Prostate gland (tissue), 2 donors: Measurements from ENCODE around the gene MEX3D.

Experiments
- CTCF ChIP-seq, 4 experiments: fragments of 200-600 bp in 2 of 4; fragments of 450-650 bp in 2 of 4; sonication (generic) in 2 of 4; IDR thresholded peaks; 1 replicate in 3 of 4; 2 replicates in 1 of 4; pipeline ENCODE4 v1.5.1; 2016 to 2019; ENCODE audit warnings: antibody characterized with exemption in 4 of 4, mild to moderate bottlenecking in 2 of 4, moderate library complexity in 2 of 4
- POLR2A ChIP-seq: fragments of 450-650 bp; IDR thresholded peaks from one replicate; pipeline ENCODE4 v1.6.1; 2016; ENCODE audit warnings: antibody characterized with exemption, mild to moderate bottlenecking
- POLR2AphosphoS5 ChIP-seq: sonication (generic); formaldehyde crosslinking; IDR thresholded peaks from one replicate; pipeline ENCODE4 v1.6.1; 2017; ENCODE audit warnings: antibody characterized with exemption

- TF ChIP-seq CTCF (IDR thresholded peaks at IDR 0.05) (no peak), POLR2AphosphoS5 (peak; percentile 46), POLR2A (peak; percentile 42)
These were observed 24.1 kb upstream of the MEX3D start for GRCh38 chr19:1592024-1592754.
